ENCODE results near the gene SNRNP200.
"Not testable (repeated sequence)": the region's sequence is repeated elsewhere in the genome, so short reads cannot be mapped to it uniquely, and the experiment has no call there.

The SNRNP200 gene

GRCh38 chr2:96264656-96265348, 40.5 kb downstream of the SNRNP200 start:
- Histone ChIP-seq H3K4me3 (ENCODE audit: low read depth in 1 of 2, low read length in 2 of 2) (peak overlapping the region; percentile 88 to 92), H3K9me3 (ENCODE audit: control insufficient read depth in 1 of 2, low read length in 2 of 2) (no peaks in the 10 kb centered on the region), H3K27ac (ENCODE audit: low read depth, low read length) (peak overlapping the region; percentile 88), H3K36me3 (ENCODE audit: control insufficient read depth in 1 of 2, insufficient read depth in 2 of 2, low read length in 2 of 2) (peaks cover 14 to 32% of the 10 kb centered on the region in 2 donors), H3K4me1 (ENCODE audit: control insufficient read depth in 1 of 2, insufficient read depth in 2 of 2, low read length in 2 of 2) (peaks cover 50 to 52% of the 10 kb centered on the region in 2 donors), H3K9ac (ENCODE audit: low read depth in 1 of 2, low read length in 2 of 2) (peak overlapping the region; percentile 87 to 91), H3K27me3 (ENCODE audit: control insufficient read depth in 1 of 2, insufficient read depth in 2 of 2, low read length in 2 of 2) (no peaks in the 10 kb centered on the region)

- Histone ChIP-seq H3K27me3 (ENCODE audit: control insufficient read depth in 1 of 2, insufficient read depth in 2 of 2, low read length in 2 of 2) (no peaks in the 10 kb centered on the region), H3K36me3 (ENCODE audit: control insufficient read depth in 1 of 2, insufficient read depth in 2 of 2, low read length in 2 of 2) (peaks cover 12 to 29% of the 10 kb centered on the region in 2 donors), H3K9ac (ENCODE audit: low read depth in 1 of 2, low read length in 2 of 2) (peak overlapping the region in 1 of 2 donors; percentile 91), H3K4me1 (ENCODE audit: control insufficient read depth in 1 of 2, insufficient read depth in 2 of 2, low read length in 2 of 2) (peaks cover 57 to 59% of the 10 kb centered on the region in 2 donors), H3K27ac (ENCODE audit: low read depth, low read length) (no peak overlapping the region), H3K9me3 (ENCODE audit: control insufficient read depth in 1 of 2, low read length in 2 of 2) (no peaks in the 10 kb centered on the region), H3K4me3 (ENCODE audit: low read depth in 1 of 2, low read length in 2 of 2) (peak overlapping the region; percentile 88 to 92)
These were observed 41.3 kb downstream of the SNRNP200 start for GRCh38 chr2:96264086-96264485.

- peaks cover 3 to 21% of the 10 kb centered on the region in 2 donors for H3K36me3 ChIP-seq (ENCODE audit: control insufficient read depth in 1 of 2, insufficient read depth in 2 of 2, low read length in 2 of 2)
- no peaks in the 10 kb centered on the region for H3K9me3 ChIP-seq (ENCODE audit: control insufficient read depth in 1 of 2, low read length in 2 of 2)
- no peak overlapping the region for H3K27ac ChIP-seq (ENCODE audit: low read depth, low read length)
- peaks cover 65 to 69% of the 10 kb centered on the region in 2 donors for H3K4me1 ChIP-seq (ENCODE audit: control insufficient read depth in 1 of 2, insufficient read depth in 2 of 2, low read length in 2 of 2)
- no peak overlapping the region for H3K4me3 ChIP-seq (ENCODE audit: low read depth in 1 of 2, low read length in 2 of 2)
- no peaks in the 10 kb centered on the region for H3K27me3 ChIP-seq (ENCODE audit: control insufficient read depth in 1 of 2, insufficient read depth in 2 of 2, low read length in 2 of 2)
- H3K9ac ChIP-seq (ENCODE audit: low read depth in 1 of 2, low read length in 2 of 2): no peak overlapping the region
These were observed 43.0 kb downstream of the SNRNP200 start for GRCh38 chr2:96262306-96262705.

GRCh38 chr2:96261328-96262003, 43.9 kb downstream of the SNRNP200 start:
- no peaks in the 10 kb centered on the region for H3K27me3 ChIP-seq (ENCODE audit: control insufficient read depth in 1 of 2, insufficient read depth in 2 of 2, low read length in 2 of 2)
- peaks cover 3 to 22% of the 10 kb centered on the region in 2 donors for H3K36me3 ChIP-seq (ENCODE audit: control insufficient read depth in 1 of 2, insufficient read depth in 2 of 2, low read length in 2 of 2)
- H3K9me3 ChIP-seq (ENCODE audit: control insufficient read depth in 1 of 2, low read length in 2 of 2): no peaks in the 10 kb centered on the region
- H3K4me1 ChIP-seq (ENCODE audit: control insufficient read depth in 1 of 2, insufficient read depth in 2 of 2, low read length in 2 of 2): peaks cover 58 to 66% of the 10 kb centered on the region in 2 donors
- H3K27ac ChIP-seq (ENCODE audit: low read depth, low read length): peak overlapping the region; percentile 74
- peak overlapping the region; percentile 38 to 60 for H3K9ac ChIP-seq (ENCODE audit: low read depth in 1 of 2, low read length in 2 of 2)
- H3K4me3 ChIP-seq (ENCODE audit: low read depth in 1 of 2, low read length in 2 of 2): peak overlapping the region in 1 of 2 donors; percentile 17

- Histone ChIP-seq H3K9ac (ENCODE audit: low read depth in 1 of 2, low read length in 2 of 2) (peak overlapping the region; percentile 34 to 60), H3K27me3 (ENCODE audit: control insufficient read depth in 1 of 2, insufficient read depth in 2 of 2, low read length in 2 of 2) (no peaks in the 10 kb centered on the region), H3K4me1 (ENCODE audit: control insufficient read depth in 1 of 2, insufficient read depth in 2 of 2, low read length in 2 of 2) (peaks cover 58 to 66% of the 10 kb centered on the region in 2 donors), H3K36me3 (ENCODE audit: control insufficient read depth in 1 of 2, insufficient read depth in 2 of 2, low read length in 2 of 2) (peaks cover 3 to 24% of the 10 kb centered on the region in 2 donors), H3K4me3 (ENCODE audit: low read depth in 1 of 2, low read length in 2 of 2) (peak overlapping the region; percentile 28 to 41), H3K9me3 (ENCODE audit: control insufficient read depth in 1 of 2, low read length in 2 of 2) (no peaks in the 10 kb centered on the region), H3K27ac (ENCODE audit: low read depth, low read length) (peak overlapping the region; percentile 74)
These were observed 44.7 kb downstream of the SNRNP200 start for GRCh38 chr2:96260387-96261260.

GRCh38 chr2:96259497-96259921, 45.8 kb downstream of the SNRNP200 start:
- Histone ChIP-seq H3K9ac (ENCODE audit: low read depth in 1 of 2, low read length in 2 of 2) (peak overlapping the region; percentile 7 to 60), H3K4me3 (ENCODE audit: low read depth in 1 of 2, low read length in 2 of 2) (peak overlapping the region; percentile 6 to 19), H3K27ac (ENCODE audit: low read depth, low read length) (peak overlapping the region; percentile 74), H3K36me3 (ENCODE audit: control insufficient read depth in 1 of 2, insufficient read depth in 2 of 2, low read length in 2 of 2) (peaks cover 11 to 35% of the 10 kb centered on the region in 2 donors), H3K9me3 (ENCODE audit: control insufficient read depth in 1 of 2, low read length in 2 of 2) (no peaks in the 10 kb centered on the region), H3K27me3 (ENCODE audit: control insufficient read depth in 1 of 2, insufficient read depth in 2 of 2, low read length in 2 of 2) (no peaks in the 10 kb centered on the region), H3K4me1 (ENCODE audit: control insufficient read depth in 1 of 2, insufficient read depth in 2 of 2, low read length in 2 of 2) (peaks cover 54 to 62% of the 10 kb centered on the region in 2 donors)

- peak overlapping the region in 1 of 2 donors; percentile 60 for H3K9ac ChIP-seq (ENCODE audit: low read depth in 1 of 2, low read length in 2 of 2)
- H3K27me3 ChIP-seq (ENCODE audit: control insufficient read depth in 1 of 2, insufficient read depth in 2 of 2, low read length in 2 of 2): no peaks in the 10 kb centered on the region
- no peaks in the 10 kb centered on the region for H3K9me3 ChIP-seq (ENCODE audit: control insufficient read depth in 1 of 2, low read length in 2 of 2)
- no peak overlapping the region for H3K4me3 ChIP-seq (ENCODE audit: low read depth in 1 of 2, low read length in 2 of 2)
- H3K27ac ChIP-seq (ENCODE audit: low read depth, low read length): no peak overlapping the region
- H3K4me1 ChIP-seq (ENCODE audit: control insufficient read depth in 1 of 2, insufficient read depth in 2 of 2, low read length in 2 of 2): peaks cover 50 to 54% of the 10 kb centered on the region in 2 donors
- peaks cover 13 to 38% of the 10 kb centered on the region in 2 donors for H3K36me3 ChIP-seq (ENCODE audit: control insufficient read depth in 1 of 2, insufficient read depth in 2 of 2, low read length in 2 of 2)
These were observed 47.0 kb downstream of the SNRNP200 start for GRCh38 chr2:96258166-96259022.

GRCh38 chr2:96257744-96258143, 47.6 kb downstream of the SNRNP200 start:
- Histone ChIP-seq H3K36me3 (ENCODE audit: control insufficient read depth in 1 of 2, insufficient read depth in 2 of 2, low read length in 2 of 2) (peaks cover 13 to 45% of the 10 kb centered on the region in 2 donors), H3K4me1 (ENCODE audit: control insufficient read depth in 1 of 2, insufficient read depth in 2 of 2, low read length in 2 of 2) (peaks cover 57 to 60% of the 10 kb centered on the region in 2 donors), H3K9ac (ENCODE audit: low read depth in 1 of 2, low read length in 2 of 2) (peak overlapping the region in 1 of 2 donors; percentile 31)
- H3K27ac ChIP-seq (ENCODE audit: low read depth, low read length); H3K27me3 ChIP-seq (ENCODE audit: control insufficient read depth in 1 of 2, insufficient read depth in 2 of 2, low read length in 2 of 2); H3K9me3 ChIP-seq (ENCODE audit: control insufficient read depth in 1 of 2, low read length in 2 of 2); H3K4me3 ChIP-seq (ENCODE audit: low read depth in 1 of 2, low read length in 2 of 2): not testable (repeated sequence)

GRCh38 chr2:96256611-96257113, 48.7 kb downstream of the SNRNP200 start:
- Histone ChIP-seq H3K27me3 (ENCODE audit: control insufficient read depth in 1 of 2, insufficient read depth in 2 of 2, low read length in 2 of 2) (no peaks in the 10 kb centered on the region), H3K9me3 (ENCODE audit: control insufficient read depth in 1 of 2, low read length in 2 of 2) (no peaks in the 10 kb centered on the region), H3K36me3 (ENCODE audit: control insufficient read depth in 1 of 2, insufficient read depth in 2 of 2, low read length in 2 of 2) (peaks cover 24 to 55% of the 10 kb centered on the region in 2 donors), H3K4me3 (ENCODE audit: low read depth in 1 of 2, low read length in 2 of 2) (no peak overlapping the region), H3K4me1 (ENCODE audit: control insufficient read depth in 1 of 2, insufficient read depth in 2 of 2, low read length in 2 of 2) (peaks cover 58 to 60% of the 10 kb centered on the region in 2 donors), H3K27ac (ENCODE audit: low read depth, low read length) (peak overlapping the region; percentile 22), H3K9ac (ENCODE audit: low read depth in 1 of 2, low read length in 2 of 2) (no peak overlapping the region)
